Activated CD8-positive, alpha-beta memory T cell treated with anti-CD3 and anti-CD28 coated beads, Interleukin-2, amount 50 U/mL, for 24 hours (primary cell): ENCODE results near the gene SLC5A5.
"Not testable (repeated sequence)": the region's sequence is repeated elsewhere in the genome, so short reads cannot be mapped to it uniquely, and the experiment has no call there.

ENCODE experiments used
- DNase-seq: peaks from one replicate; pipeline ENCODE4 v3.0.0-alpha.2; 2020; ENCODE audit errors: extremely low read depth

SLC5A5 gene

GRCh38 chr19:17919122-17919521 lies 47.4 kb downstream of the SLC5A5 start:
- DNase-seq: not testable (repeated sequence)

GRCh38 chr19:17920527-17920926 lies 48.8 kb downstream of the SLC5A5 start:
- no peak for DNase-seq

- no peak for DNase-seq
Observed at GRCh38 chr19:17922138-17922537, 50.4 kb downstream of the SLC5A5 start.

GRCh38 chr19:17926044-17926443 lies 54.3 kb downstream of the SLC5A5 start:
- DNase-seq: no peak

- no peak for DNase-seq
Observed at GRCh38 chr19:17929056-17929455, 57.3 kb downstream of the SLC5A5 start.

GRCh38 chr19:17931532-17932191 lies 59.9 kb downstream of the SLC5A5 start:
- no peak for DNase-seq

- DNase-seq: peak; percentile 68
Observed at GRCh38 chr19:17932485-17933338, 61.0 kb downstream of the SLC5A5 start, which contains the start of gene CCDC124. CCDC124 (plus strand) TSS chr19:17933015; CDS start chr19:17936421, 3,406 bp downstream.

- no peak for DNase-seq
Observed at GRCh38 chr19:17933414-17934129, 61.8 kb downstream of the SLC5A5 start.

- no peak for DNase-seq
Observed at GRCh38 chr19:17936379-17936778, 64.6 kb downstream of the SLC5A5 start.

GRCh38 chr19:17937371-17937900 lies 65.7 kb downstream of the SLC5A5 start:
- no peak for DNase-seq

- peak; percentile 59 for DNase-seq
Observed at GRCh38 chr19:17938092-17938845, 66.5 kb downstream of the SLC5A5 start.

- DNase-seq: no peak
Observed at GRCh38 chr19:17942181-17942580, 70.4 kb downstream of the SLC5A5 start.

- DNase-seq: no peak
Observed at GRCh38 chr19:17942582-17943273, 71.0 kb downstream of the SLC5A5 start.

- DNase-seq: no peak
Observed at GRCh38 chr19:17943274-17944221, 71.8 kb downstream of the SLC5A5 start.

- no peak for DNase-seq
Observed at GRCh38 chr19:17944301-17944700, 72.6 kb downstream of the SLC5A5 start.
